Measurements from ENCODE around the gene OCEL1. TPM values are rescaled to one million over a fixed set of nuclear protein-coding genes. Genes with fewer than 3 reads are reported as not detected.
A peak's percentile ranks its signal among the peaks of the same experiment; 100 is the strongest.

OCEL1 gene
- total and polyA plus RNA-seq, 2 of the 13 experiments (the other 11 are each of a cell fraction or from before 2014, with no cell fraction given) = 10.6 to 17.2 TPM

DNA sequence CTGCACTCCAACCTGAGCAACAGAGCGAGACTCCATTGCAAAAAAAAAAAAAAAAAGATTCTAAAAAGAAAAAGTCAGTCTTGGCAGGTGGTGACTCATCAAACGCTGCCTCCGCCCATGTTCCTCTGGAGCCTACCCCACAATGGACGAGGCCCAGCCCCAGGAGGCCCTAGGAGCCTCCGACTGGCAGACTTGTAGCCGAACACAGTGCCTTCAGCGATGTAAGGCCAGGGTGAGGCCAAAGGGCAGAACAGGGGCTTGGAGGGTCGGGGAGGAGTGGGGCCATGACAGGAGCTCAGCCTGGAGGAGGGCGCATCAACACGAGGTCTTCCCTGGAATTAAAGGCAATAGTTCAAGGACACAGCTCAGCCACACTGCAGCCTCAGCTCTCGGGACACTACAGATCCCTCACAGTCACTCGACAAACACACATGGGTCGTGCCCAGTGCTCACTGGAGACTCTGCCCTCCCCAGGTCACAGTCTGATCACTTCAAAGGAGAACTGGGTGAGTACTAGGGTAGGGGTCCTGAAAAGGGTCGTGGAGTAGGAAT lies 5.7 kb upstream of the OCEL1 start (continued):
- TF ChIP-seq, protein P1, sequence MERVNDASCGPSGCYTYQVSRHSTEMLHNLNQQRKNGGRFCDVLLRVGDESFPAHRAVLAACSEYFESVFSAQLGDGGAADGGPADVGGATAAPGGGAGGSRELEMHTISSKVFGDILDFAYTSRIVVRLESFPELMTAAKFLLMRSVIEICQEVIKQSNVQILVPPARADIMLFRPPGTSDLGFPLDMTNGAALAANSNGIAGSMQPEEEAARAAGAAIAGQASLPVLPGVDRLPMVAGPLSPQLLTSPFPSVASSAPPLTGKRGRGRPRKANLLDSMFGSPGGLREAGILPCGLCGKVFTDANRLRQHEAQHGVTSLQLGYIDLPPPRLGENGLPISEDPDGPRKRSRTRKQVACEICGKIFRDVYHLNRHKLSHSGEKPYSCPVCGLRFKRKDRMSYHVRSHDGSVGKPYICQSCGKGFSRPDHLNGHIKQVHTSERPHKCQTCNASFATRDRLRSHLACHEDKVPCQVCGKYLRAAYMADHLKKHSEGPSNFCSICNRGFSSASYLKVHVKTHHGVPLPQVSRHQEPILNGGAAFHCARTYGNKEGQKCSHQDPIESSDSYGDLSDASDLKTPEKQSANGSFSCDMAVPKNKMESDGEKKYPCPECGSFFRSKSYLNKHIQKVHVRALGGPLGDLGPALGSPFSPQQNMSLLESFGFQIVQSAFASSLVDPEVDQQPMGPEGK (CRISPR knock-in tag; IDR thresholded peaks at IDR 0.05) = 0 out of 2 replicates have a peak, but pooled peaks have one; percentile 21
- no peak for TF ChIP-seq ZNF431 (CRISPR knock-in tag; IDR thresholded peaks at IDR 0.05; ENCODE audit: borderline replicate concordance, low read depth)
- 0 out of 2 replicates have a peak, but pooled peaks have one; percentile 24 for TF ChIP-seq SALL1 (CRISPR knock-in tag; IDR thresholded peaks at IDR 0.05)
- TF ChIP-seq MEIS2 (CRISPR knock-in tag; IDR thresholded peaks at IDR 0.05) = no peak
- TF ChIP-seq ZBTB38 (CRISPR knock-in tag; IDR thresholded peaks at IDR 0.05) = peak; percentile 22; the same call in 1 of the 2 replicates
- TF ChIP-seq GFI1 (CRISPR knock-in tag; IDR thresholded peaks at IDR 0.05; ENCODE audit: borderline replicate concordance) = no peak
- peak; percentile 68 for TF ChIP-seq RARA (CRISPR knock-in tag; IDR thresholded peaks at IDR 0.05)
- TF ChIP-seq, protein P2, sequence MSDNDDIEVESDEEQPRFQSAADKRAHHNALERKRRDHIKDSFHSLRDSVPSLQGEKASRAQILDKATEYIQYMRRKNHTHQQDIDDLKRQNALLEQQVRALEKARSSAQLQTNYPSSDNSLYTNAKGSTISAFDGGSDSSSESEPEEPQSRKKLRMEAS (IDR thresholded peaks at IDR 0.05) = peak; percentile 40; the same call in 1 of the 2 replicates
- TF ChIP-seq, protein P3, sequence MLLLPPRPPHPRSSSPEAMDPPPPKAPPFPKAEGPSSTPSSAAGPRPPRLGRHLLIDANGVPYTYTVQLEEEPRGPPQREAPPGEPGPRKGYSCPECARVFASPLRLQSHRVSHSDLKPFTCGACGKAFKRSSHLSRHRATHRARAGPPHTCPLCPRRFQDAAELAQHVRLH (CRISPR knock-in tag; IDR thresholded peaks at IDR 0.05; ENCODE audit: borderline replicate concordance, low read depth) = no peak
- no peak for TF ChIP-seq ZNF446 (CRISPR knock-in tag; IDR thresholded peaks at IDR 0.05)
- no peak for TF ChIP-seq ZFAT (CRISPR knock-in tag; conservative IDR thresholded peaks at IDR 0.05)
- no peak for TF ChIP-seq AGO1 (IDR thresholded peaks at IDR 0.05; ENCODE audit: low read depth, low read length, poor library complexity, severe bottlenecking)
- no peak for TF ChIP-seq KLF11 (CRISPR knock-in tag; IDR thresholded peaks at IDR 0.05)
- no peak for TF ChIP-seq MEF2D (CRISPR knock-in tag; IDR thresholded peaks at IDR 0.05)
- TF ChIP-seq NR2F6 (IDR thresholded peaks at IDR 0.05) = no peak
- TF ChIP-seq NR2F6 (CRISPR knock-in tag; IDR thresholded peaks at IDR 0.05) = peak; percentile 35; the same call in 1 of the 2 replicates
- TF ChIP-seq, protein P4, sequence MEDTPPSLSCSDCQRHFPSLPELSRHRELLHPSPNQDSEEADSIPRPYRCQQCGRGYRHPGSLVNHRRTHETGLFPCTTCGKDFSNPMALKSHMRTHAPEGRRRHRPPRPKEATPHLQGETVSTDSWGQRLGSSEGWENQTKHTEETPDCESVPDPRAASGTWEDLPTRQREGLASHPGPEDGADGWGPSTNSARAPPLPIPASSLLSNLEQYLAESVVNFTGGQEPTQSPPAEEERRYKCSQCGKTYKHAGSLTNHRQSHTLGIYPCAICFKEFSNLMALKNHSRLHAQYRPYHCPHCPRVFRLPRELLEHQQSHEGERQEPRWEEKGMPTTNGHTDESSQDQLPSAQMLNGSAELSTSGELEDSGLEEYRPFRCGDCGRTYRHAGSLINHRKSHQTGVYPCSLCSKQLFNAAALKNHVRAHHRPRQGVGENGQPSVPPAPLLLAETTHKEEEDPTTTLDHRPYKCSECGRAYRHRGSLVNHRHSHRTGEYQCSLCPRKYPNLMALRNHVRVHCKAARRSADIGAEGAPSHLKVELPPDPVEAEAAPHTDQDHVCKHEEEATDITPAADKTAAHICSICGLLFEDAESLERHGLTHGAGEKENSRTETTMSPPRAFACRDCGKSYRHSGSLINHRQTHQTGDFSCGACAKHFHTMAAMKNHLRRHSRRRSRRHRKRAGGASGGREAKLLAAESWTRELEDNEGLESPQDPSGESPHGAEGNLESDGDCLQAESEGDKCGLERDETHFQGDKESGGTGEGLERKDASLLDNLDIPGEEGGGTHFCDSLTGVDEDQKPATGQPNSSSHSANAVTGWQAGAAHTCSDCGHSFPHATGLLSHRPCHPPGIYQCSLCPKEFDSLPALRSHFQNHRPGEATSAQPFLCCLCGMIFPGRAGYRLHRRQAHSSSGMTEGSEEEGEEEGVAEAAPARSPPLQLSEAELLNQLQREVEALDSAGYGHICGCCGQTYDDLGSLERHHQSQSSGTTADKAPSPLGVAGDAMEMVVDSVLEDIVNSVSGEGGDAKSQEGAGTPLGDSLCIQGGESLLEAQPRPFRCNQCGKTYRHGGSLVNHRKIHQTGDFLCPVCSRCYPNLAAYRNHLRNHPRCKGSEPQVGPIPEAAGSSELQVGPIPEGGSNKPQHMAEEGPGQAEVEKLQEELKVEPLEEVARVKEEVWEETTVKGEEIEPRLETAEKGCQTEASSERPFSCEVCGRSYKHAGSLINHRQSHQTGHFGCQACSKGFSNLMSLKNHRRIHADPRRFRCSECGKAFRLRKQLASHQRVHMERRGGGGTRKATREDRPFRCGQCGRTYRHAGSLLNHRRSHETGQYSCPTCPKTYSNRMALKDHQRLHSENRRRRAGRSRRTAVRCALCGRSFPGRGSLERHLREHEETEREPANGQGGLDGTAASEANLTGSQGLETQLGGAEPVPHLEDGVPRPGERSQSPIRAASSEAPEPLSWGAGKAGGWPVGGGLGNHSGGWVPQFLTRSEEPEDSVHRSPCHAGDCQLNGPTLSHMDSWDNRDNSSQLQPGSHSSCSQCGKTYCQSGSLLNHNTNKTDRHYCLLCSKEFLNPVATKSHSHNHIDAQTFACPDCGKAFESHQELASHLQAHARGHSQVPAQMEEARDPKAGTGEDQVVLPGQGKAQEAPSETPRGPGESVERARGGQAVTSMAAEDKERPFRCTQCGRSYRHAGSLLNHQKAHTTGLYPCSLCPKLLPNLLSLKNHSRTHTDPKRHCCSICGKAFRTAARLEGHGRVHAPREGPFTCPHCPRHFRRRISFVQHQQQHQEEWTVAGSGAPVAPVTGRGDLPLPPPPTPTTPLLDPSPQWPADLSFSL (CRISPR knock-in tag; IDR thresholded peaks at IDR 0.05) = no peak
- TF ChIP-seq STAT5B (CRISPR knock-in tag; IDR thresholded peaks at IDR 0.05) = no peak
- TF ChIP-seq ZNF772 (CRISPR knock-in tag; IDR thresholded peaks at IDR 0.05) = no peak
- TF ChIP-seq ZMYM3 (CRISPR knock-in tag; IDR thresholded peaks at IDR 0.05) = peak; percentile 77
- peak; percentile 53 for TF ChIP-seq AGO2 (optimal IDR thresholded peaks at IDR 0.05; ENCODE audit: low read depth, low read length)
- TF ChIP-seq, protein P5, sequence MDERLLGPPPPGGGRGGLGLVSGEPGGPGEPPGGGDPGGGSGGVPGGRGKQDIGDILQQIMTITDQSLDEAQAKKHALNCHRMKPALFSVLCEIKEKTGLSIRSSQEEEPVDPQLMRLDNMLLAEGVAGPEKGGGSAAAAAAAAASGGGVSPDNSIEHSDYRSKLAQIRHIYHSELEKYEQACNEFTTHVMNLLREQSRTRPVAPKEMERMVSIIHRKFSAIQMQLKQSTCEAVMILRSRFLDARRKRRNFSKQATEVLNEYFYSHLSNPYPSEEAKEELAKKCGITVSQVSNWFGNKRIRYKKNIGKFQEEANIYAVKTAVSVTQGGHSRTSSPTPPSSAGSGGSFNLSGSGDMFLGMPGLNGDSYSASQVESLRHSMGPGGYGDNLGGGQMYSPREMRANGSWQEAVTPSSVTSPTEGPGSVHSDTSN (CRISPR knock-in tag; IDR thresholded peaks at IDR 0.05) = 0 out of 2 replicates have a peak, but pooled peaks have one; percentile 12

All from HepG2 (cell line).